ENCODE data around the gene DLGAP1. TPM values are rescaled to one million over a fixed set of nuclear protein-coding genes. Genes with fewer than 3 reads are reported as not detected.

The DLGAP1 gene
- total RNA-seq, 1 experiment from 2014 or later: 0.07 TPM

- Histone ChIP-seq H3K4me3 (ENCODE audit: low read depth, low read length) (no peak overlapping the region), H3K36me3 (ENCODE audit: control insufficient read depth, insufficient read depth, low read length) (no peaks in the 10 kb centered on the region), H3K27me3 (replicated peaks; ENCODE audit: control insufficient read depth, insufficient read depth, low read length) (no peaks in the 10 kb centered on the region), H3K9me3 (no peaks in the 10 kb centered on the region; the same call in 1 of the 2 replicates), H3K4me1 (no peaks in the 10 kb centered on the region)
- CTCF ChIA-PET: no interaction called here
- DNase-seq: no peak
- Mint-ChIP-seq H3K4me1 (ENCODE audit: low read depth, unreplicated experiment) (no peaks in the 10 kb centered on the region), H3K4me3 (ENCODE audit: unreplicated experiment) (no peak overlapping the region), H3K27ac (ENCODE audit: unreplicated experiment) (no peak overlapping the region), H3K36me3 (ENCODE audit: insufficient read depth, unreplicated experiment) (no peaks in the 10 kb centered on the region), H3K9me3 (ENCODE audit: unreplicated experiment) (no peaks in the 10 kb centered on the region), H3K27me3 (ENCODE audit: insufficient read depth, unreplicated experiment) (peaks cover 14% of the 10 kb centered on the region)
- TF ChIP-seq CTCF (IDR thresholded peaks at IDR 0.05; ENCODE audit: insufficient read depth in 1 of 2, low read depth in 1 of 2, low read length in 1 of 2, severe bottlenecking in 1 of 2, unreplicated experiment in 1 of 2): no peak
- intact Hi-C loops (cut with micrococcal nuclease; ENCODE audit: unreplicated experiment): no loop called here
- POLR2A ChIA-PET: no interaction called here
- no TSS peak for BruUV-seq (replicated peaks)
These were observed 203.2 kb downstream of the DLGAP1 start for GRCh38 chr18:4251873-4252272.

GRCh38 chr18:4251206-4251605, 203.9 kb downstream of the DLGAP1 start:
- no peak for DNase-seq
- TF ChIP-seq CTCF (IDR thresholded peaks at IDR 0.05; ENCODE audit: insufficient read depth in 1 of 2, low read depth in 1 of 2, low read length in 1 of 2, severe bottlenecking in 1 of 2, unreplicated experiment in 1 of 2): no peak
- no TSS peak for BruUV-seq (replicated peaks)
- intact Hi-C loops (cut with micrococcal nuclease; ENCODE audit: unreplicated experiment): no loop called here
- Mint-ChIP-seq H3K9me3 (ENCODE audit: unreplicated experiment) (no peaks in the 10 kb centered on the region), H3K4me3 (ENCODE audit: unreplicated experiment) (no peak overlapping the region), H3K27ac (ENCODE audit: unreplicated experiment) (no peak overlapping the region), H3K27me3 (ENCODE audit: insufficient read depth, unreplicated experiment) (peaks cover 16% of the 10 kb centered on the region), H3K4me1 (ENCODE audit: low read depth, unreplicated experiment) (no peaks in the 10 kb centered on the region), H3K36me3 (ENCODE audit: insufficient read depth, unreplicated experiment) (no peaks in the 10 kb centered on the region)
- POLR2A ChIA-PET: no interaction called here
- H3K4me3 ChIP-seq (ENCODE audit: low read depth, low read length): no peak overlapping the region
- H3K36me3 ChIP-seq (ENCODE audit: control insufficient read depth, insufficient read depth, low read length): no peaks in the 10 kb centered on the region
- H3K4me1 ChIP-seq: no peaks in the 10 kb centered on the region
- H3K27me3 ChIP-seq (replicated peaks; ENCODE audit: control insufficient read depth, insufficient read depth, low read length): no peaks in the 10 kb centered on the region
- H3K9me3 ChIP-seq: no peaks in the 10 kb centered on the region; the same call in 1 of the 2 replicates
- CTCF ChIA-PET: no interaction called here

DNA sequence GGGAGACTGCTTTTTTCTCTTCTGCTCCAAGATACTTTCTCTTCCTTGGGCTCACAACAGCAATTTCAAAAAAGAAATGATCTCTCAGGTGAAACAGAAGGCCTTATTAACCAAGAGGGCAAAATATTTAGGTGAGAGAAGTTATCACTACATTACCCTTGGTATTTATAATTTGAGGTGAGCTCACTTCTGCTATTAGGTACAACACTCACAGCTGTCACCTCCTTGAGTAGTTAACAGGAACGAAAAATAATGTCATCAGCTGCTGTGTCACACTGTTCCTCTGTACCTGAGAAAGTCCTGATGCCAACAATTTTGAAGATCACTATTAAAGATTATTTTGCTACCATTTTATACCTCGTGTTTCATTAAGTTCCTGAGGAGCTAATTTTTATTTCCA, 205.0 kb downstream of the DLGAP1 start:
- intact Hi-C loops (cut with micrococcal nuclease; ENCODE audit: unreplicated experiment): no loop called here
- no peak for TF ChIP-seq CTCF (IDR thresholded peaks at IDR 0.05; ENCODE audit: insufficient read depth in 1 of 2, low read depth in 1 of 2, low read length in 1 of 2, severe bottlenecking in 1 of 2, unreplicated experiment in 1 of 2)
- POLR2A ChIA-PET: no interaction called here
- Mint-ChIP-seq H3K27me3 (ENCODE audit: insufficient read depth, unreplicated experiment) (peaks cover 16% of the 10 kb centered on the region), H3K27ac (ENCODE audit: unreplicated experiment) (no peak overlapping the region), H3K4me3 (ENCODE audit: unreplicated experiment) (no peak overlapping the region), H3K9me3 (ENCODE audit: unreplicated experiment) (no peaks in the 10 kb centered on the region), H3K36me3 (ENCODE audit: insufficient read depth, unreplicated experiment) (no peaks in the 10 kb centered on the region), H3K4me1 (ENCODE audit: low read depth, unreplicated experiment) (no peaks in the 10 kb centered on the region)
- no peak for DNase-seq
- H3K27me3 ChIP-seq (replicated peaks; ENCODE audit: control insufficient read depth, insufficient read depth, low read length): no peaks in the 10 kb centered on the region
- no peaks in the 10 kb centered on the region for H3K4me1 ChIP-seq
- no peak overlapping the region for H3K4me3 ChIP-seq (ENCODE audit: low read depth, low read length)
- no TSS peak for BruUV-seq (replicated peaks)
- no peaks in the 10 kb centered on the region; the same call in 1 of the 2 replicates for H3K9me3 ChIP-seq
- H3K36me3 ChIP-seq (ENCODE audit: control insufficient read depth, insufficient read depth, low read length): no peaks in the 10 kb centered on the region
- CTCF ChIA-PET: no interaction called here

All from Caco-2 (cell line).